GM12873 (cell line): ENCODE data around the gene PTPN12.

Source experiments
- TF ChIP-seq, protein P1 (sequence below): IDR thresholded peaks from 2 replicates; pipeline ENCODE4 v1.5.1; 2012; ENCODE audit warnings: low read depth, mild to moderate bottlenecking, moderate library complexity, low read length, control low read depth; ENCODE audit not compliant: insufficient read depth; ENCODE audit errors: missing control alignments

PTPN12 gene

DNA sequence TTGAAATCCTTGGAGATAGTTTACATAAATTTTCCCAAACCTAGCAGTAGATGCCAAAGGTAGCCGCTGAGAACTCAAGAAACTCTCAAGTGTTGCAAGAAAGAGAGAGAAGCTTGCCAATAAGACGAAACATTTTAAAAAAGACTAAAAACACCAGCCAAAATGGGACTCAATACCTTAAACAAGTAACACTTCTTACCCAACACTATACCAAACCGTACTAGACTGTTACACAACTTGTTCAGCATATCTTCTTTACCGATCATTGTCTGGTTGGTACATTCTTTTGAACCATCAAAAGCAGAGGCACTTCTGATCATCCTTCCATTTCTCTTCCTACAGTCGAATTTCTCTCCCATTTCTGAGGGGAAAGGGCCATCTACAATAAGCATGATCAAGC, 4.8 kb upstream of the PTPN12 start:
- TF ChIP-seq, protein P1, sequence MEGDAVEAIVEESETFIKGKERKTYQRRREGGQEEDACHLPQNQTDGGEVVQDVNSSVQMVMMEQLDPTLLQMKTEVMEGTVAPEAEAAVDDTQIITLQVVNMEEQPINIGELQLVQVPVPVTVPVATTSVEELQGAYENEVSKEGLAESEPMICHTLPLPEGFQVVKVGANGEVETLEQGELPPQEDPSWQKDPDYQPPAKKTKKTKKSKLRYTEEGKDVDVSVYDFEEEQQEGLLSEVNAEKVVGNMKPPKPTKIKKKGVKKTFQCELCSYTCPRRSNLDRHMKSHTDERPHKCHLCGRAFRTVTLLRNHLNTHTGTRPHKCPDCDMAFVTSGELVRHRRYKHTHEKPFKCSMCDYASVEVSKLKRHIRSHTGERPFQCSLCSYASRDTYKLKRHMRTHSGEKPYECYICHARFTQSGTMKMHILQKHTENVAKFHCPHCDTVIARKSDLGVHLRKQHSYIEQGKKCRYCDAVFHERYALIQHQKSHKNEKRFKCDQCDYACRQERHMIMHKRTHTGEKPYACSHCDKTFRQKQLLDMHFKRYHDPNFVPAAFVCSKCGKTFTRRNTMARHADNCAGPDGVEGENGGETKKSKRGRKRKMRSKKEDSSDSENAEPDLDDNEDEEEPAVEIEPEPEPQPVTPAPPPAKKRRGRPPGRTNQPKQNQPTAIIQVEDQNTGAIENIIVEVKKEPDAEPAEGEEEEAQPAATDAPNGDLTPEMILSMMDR, result no peak

DNA sequence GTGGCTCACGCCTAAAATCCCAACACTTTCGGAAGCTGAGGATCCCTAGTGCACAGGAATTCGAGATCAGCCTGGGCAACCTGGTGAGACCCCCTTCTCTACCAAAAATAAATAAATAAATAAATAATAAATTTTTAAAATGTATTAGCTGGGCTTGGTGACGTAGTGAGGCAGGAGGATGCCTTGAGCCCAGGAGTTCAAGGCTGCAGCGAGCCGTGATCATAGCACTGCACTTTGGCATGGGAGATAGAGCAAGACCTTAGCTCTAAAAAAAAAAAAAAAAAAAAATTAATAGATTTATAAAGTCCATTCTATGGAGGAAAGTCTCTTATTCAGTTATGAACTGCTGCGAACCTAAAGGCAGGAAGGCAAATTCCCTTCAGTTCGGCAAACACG, 1.1 kb upstream of the PTPN12 start:
- TF ChIP-seq, protein P1, result no peak

DNA sequence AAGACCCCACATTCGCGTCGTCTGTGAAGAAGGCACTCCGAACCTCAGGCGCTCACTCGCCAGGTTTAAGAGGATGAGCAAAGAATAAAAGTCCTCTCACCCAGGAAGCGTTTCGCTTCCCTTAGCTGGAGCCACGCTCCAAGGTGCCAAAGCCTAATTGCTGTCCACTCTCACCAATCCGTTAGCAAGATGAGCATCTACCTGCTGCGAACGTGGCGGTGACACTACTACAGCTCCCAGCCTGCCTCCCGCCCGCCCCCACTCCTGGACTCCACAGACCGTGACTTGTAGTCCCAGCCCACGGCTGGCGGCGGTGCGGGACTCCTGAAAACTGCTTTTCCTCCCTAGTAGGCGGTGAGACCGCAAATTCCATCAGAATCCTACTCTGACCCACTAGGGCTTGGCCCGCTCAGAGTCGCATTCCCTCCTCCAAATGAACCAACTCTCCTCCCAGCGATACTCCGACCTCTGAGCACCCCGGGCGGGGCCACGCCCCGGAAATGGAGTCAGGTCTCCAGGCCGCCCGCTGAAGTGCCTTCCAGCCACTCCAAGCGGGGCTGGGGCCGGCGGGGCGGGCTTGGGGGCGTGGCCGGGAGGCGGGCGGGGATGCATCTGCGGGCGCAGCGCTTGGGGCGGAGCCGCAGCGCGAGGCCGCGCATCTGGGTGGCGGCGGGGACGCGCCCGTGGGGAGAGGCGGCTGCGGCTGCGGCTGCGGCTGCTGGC, 521 bp upstream of the PTPN12 start:
- TF ChIP-seq, protein P1, result no peak

GRCh38 chr7:77537778-77538280, 734 bp downstream of the PTPN12 start:
- TF ChIP-seq, protein P1, result no peak

GRCh38 chr7:77538281-77539212, 1.5 kb downstream of the PTPN12 start:
- TF ChIP-seq, protein P1, result no peak

GRCh38 chr7:77540402-77540822, 3.3 kb downstream of the PTPN12 start:
- TF ChIP-seq, protein P1, result no peak

DNA sequence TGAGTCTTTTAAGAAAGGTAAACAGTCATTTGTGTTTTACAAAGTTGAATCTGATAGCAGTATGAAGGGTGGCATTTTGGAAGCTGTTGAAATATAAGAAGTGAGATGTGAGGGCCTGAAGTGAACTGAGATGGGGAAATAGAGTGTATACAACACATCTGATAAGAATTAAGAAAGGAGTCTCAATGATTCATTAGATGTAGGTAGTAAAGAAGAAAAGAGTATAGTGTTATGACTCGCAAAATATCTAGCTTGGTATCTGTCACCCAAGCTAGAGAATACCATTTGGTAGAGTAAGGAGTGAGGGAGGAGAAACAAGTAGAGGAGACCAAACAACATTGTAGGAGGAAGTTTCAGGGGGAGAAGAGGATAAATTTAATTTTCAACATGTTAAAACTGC, 5.3 kb downstream of the PTPN12 start:
- TF ChIP-seq, protein P1, result no peak
